Nephron (organoid): ENCODE data around the gene SFMBT1.

Experiments used
- H3K27ac Mint-ChIP-seq, 3 experiments: 2 replicates each; pipeline ENCODE4 v1.8.0; 2020; ENCODE audit warnings: mixed read lengths in 3 of 3, mild to moderate bottlenecking in 2 of 3, moderate library complexity in 1 of 3
- H3K27me3 Mint-ChIP-seq: 2 replicates; pipeline ENCODE4 v1.8.0; 2021; ENCODE audit warnings: low read depth, mild to moderate bottlenecking, moderate library complexity, mixed read lengths
- H3K36me3 Mint-ChIP-seq: 2 replicates; pipeline ENCODE4 v1.8.0; 2020; ENCODE audit warnings: low read depth, mixed read lengths
- H3K4me1 Mint-ChIP-seq: 2 replicates; pipeline ENCODE4 v1.8.0; 2020; ENCODE audit warnings: mixed read lengths
- H3K4me3 Mint-ChIP-seq, 3 experiments: 2 replicates each; pipeline ENCODE4 v1.8.0; 2020; ENCODE audit warnings: mild to moderate bottlenecking in 3 of 3, mixed read lengths in 3 of 3, moderate library complexity in 2 of 3
- H3K9me3 Mint-ChIP-seq: 2 replicates; pipeline ENCODE4 v1.8.0; 2020; ENCODE audit warnings: mixed read lengths
- CTCF ChIP-seq, 3 experiments: fragments of 200-600 bp; sonication (generic); IDR thresholded peaks; one replicate each; pipeline ENCODE4 v1.5.0; 2021; ENCODE audit warnings: antibody characterized with exemption in 3 of 3; ENCODE audit not compliant: unreplicated experiment in 3 of 3

Gene SFMBT1

GRCh38 chr3:52934630-52935530, 111.0 kb downstream of the SFMBT1 start:
- Mint-ChIP-seq H3K27me3 (no peaks in the 10 kb centered on the region), H3K9me3 (no peaks in the 10 kb centered on the region), H3K36me3 (no peaks in the 10 kb centered on the region), H3K4me3 (no peak overlapping the region), H3K4me1 (no peaks in the 10 kb centered on the region), H3K27ac (no peak overlapping the region)
- TF ChIP-seq CTCF (IDR thresholded peaks at IDR 0.05; ENCODE audit: unreplicated experiment in 3 of 3), result peak; percentile 68 to 79 (median 70)

GRCh38 chr3:52931889-52932288, 114.0 kb downstream of the SFMBT1 start:
- H3K9me3 Mint-ChIP-seq, result no peaks in the 10 kb centered on the region
- H3K27me3 Mint-ChIP-seq, result no peaks in the 10 kb centered on the region
- no peaks in the 10 kb centered on the region for H3K4me1 Mint-ChIP-seq
- no peak overlapping the region for H3K27ac Mint-ChIP-seq
- peaks cover 4% of the 10 kb centered on the region for H3K36me3 Mint-ChIP-seq
- H3K4me3 Mint-ChIP-seq, result no peak overlapping the region
- TF ChIP-seq CTCF (IDR thresholded peaks at IDR 0.05; ENCODE audit: unreplicated experiment in 3 of 3), result no peak

- H3K27me3 Mint-ChIP-seq, result no peaks in the 10 kb centered on the region
- TF ChIP-seq CTCF (IDR thresholded peaks at IDR 0.05; ENCODE audit: unreplicated experiment in 3 of 3), result no peak
- no peak overlapping the region for H3K27ac Mint-ChIP-seq
- H3K9me3 Mint-ChIP-seq, result no peaks in the 10 kb centered on the region
- no peak overlapping the region for H3K4me3 Mint-ChIP-seq
- no peaks in the 10 kb centered on the region for H3K4me1 Mint-ChIP-seq
- H3K36me3 Mint-ChIP-seq, result peaks cover 4% of the 10 kb centered on the region
Measured at GRCh38 chr3:52931328-52931727, 114.5 kb downstream of the SFMBT1 start.

- no peak overlapping the region for H3K4me3 Mint-ChIP-seq
Measured at GRCh38 chr3:52930748-52931147, 115.1 kb downstream of the SFMBT1 start.

GRCh38 chr3:52926554-52926953, 119.3 kb downstream of the SFMBT1 start:
- no peaks in the 10 kb centered on the region for H3K9me3 Mint-ChIP-seq
- H3K27ac Mint-ChIP-seq, result no peak overlapping the region

More at GRCh38 chr3:52930748-52931147, 115.1 kb downstream of the SFMBT1 start:
- Mint-ChIP-seq H3K4me1 (no peaks in the 10 kb centered on the region), H3K27ac (no peak overlapping the region), H3K9me3 (no peaks in the 10 kb centered on the region), H3K36me3 (peaks cover 4% of the 10 kb centered on the region), H3K27me3 (no peaks in the 10 kb centered on the region)
- TF ChIP-seq CTCF (IDR thresholded peaks at IDR 0.05; ENCODE audit: unreplicated experiment in 3 of 3), result no peak

More at GRCh38 chr3:52926554-52926953, 119.3 kb downstream of the SFMBT1 start:
- Mint-ChIP-seq H3K4me3 (no peak overlapping the region), H3K36me3 (peaks cover 10% of the 10 kb centered on the region), H3K4me1 (no peaks in the 10 kb centered on the region), H3K27me3 (no peaks in the 10 kb centered on the region)
- no peak for TF ChIP-seq CTCF (IDR thresholded peaks at IDR 0.05; ENCODE audit: unreplicated experiment in 3 of 3)
